GM12878 (cell line): ENCODE data around the gene GRK5. TPM values are rescaled to one million over a fixed set of nuclear protein-coding genes. Genes with fewer than 3 reads are reported as not detected.

Experiments
- ATAC-seq: fragments of 200-7000 bp; cut with Tn5 transposase; 3 replicates; pipeline ENCODE4 v1.9.1; 2020; ENCODE audit warnings: mild to moderate bottlenecking, moderate library complexity
- BruUV-seq: library from RNA; stranded (reverse); fragments of 400-500 nt; replicated peaks from 2 replicates; lab custom pipeline; 2021; lab: Mats Ljungman, UMichigan
- CTCF ChIA-PET: fragments of 300-600 bp; sonication (Branson Sonifier 250); formaldehyde crosslinking; extraction: SDS; loops from one replicate; lab custom pipeline; 2021; ENCODE audit warnings: inconsistent platforms; lab: Yijun Ruan, JAX
- POLR2A ChIA-PET: fragments of 350-600 bp; formaldehyde crosslinking; extraction: SDS; loops from one replicate; lab custom pipeline; 2021; ENCODE audit warnings: inconsistent platforms; lab: Charles Lee
- RAD21 ChIA-PET: fragments of 300-600 bp; sonication (Branson Sonifier 250); formaldehyde crosslinking; loops from one replicate; lab custom pipeline; 2023; ENCODE audit warnings: antibody characterized with exemption; ENCODE audit not compliant: unreplicated experiment; lab: Charles Lee
- SMC1A ChIA-PET: fragments of 300-600 bp; sonication (Branson Sonifier 250); formaldehyde crosslinking; loops from one replicate; lab custom pipeline; 2023; ENCODE audit not compliant: unreplicated experiment, uncharacterized antibody; lab: Charles Lee
- DNase-seq: peaks from one replicate; pipeline ENCODE4 v3.0.0-alpha.2; 2011; ENCODE audit warnings: low read depth, low spot score
- FAIRE-seq: peaks from 3 replicates; lab custom pipeline; 2011; peaks lifted over from hg19 to GRCh38; lab: Jason Lieb, UNC
- H2AFZ ChIP-seq: 2 replicates; pipeline ENCODE4 v1.6.0; 2011; ENCODE audit warnings: low read depth, low read length, control low read depth; ENCODE audit not compliant: control insufficient read depth
- H3K27ac ChIP-seq: 2 replicates; pipeline ENCODE4 v1.5.1; 2011; ENCODE audit warnings: control low read depth; ENCODE audit not compliant: control insufficient read depth, insufficient read depth
- H3K27me3 ChIP-seq, 2 experiments: replicated peaks in 1 of 2; 2 replicates each; pipeline versions ENCODE4 v1.6.0 to v1.6.1; 2011; ENCODE audit warnings: low read length in 1 of 2; ENCODE audit not compliant: control insufficient read depth in 2 of 2, insufficient read depth in 2 of 2
- H3K36me3 ChIP-seq, 2 experiments: 2 replicates each; pipeline ENCODE4 v1.5.1; 2011; ENCODE audit warnings: low read length in 1 of 2; ENCODE audit not compliant: control insufficient read depth in 2 of 2, insufficient read depth in 2 of 2
- H3K4me1 ChIP-seq: 2 replicates; pipeline ENCODE4 v1.6.1; 2011; ENCODE audit warnings: mild to moderate bottlenecking, low read length, moderate library complexity, mixed read lengths; ENCODE audit not compliant: control insufficient read depth, insufficient read depth
- H3K4me2 ChIP-seq: 2 replicates; pipeline ENCODE4 v1.6.0; 2011; ENCODE audit warnings: control low read depth; ENCODE audit not compliant: control insufficient read depth, insufficient read depth
- H3K4me3 ChIP-seq: fragments of 200-600 bp; sonication (generic); 2 replicates; pipeline ENCODE4 v1.5.1; 2016
- H3K79me2 ChIP-seq: 2 replicates; pipeline ENCODE4 v1.6.0; 2011; ENCODE audit warnings: low read length; ENCODE audit not compliant: control insufficient read depth, insufficient read depth
- H3K9ac ChIP-seq: 2 replicates; pipeline ENCODE4 v1.8.0; 2011; ENCODE audit warnings: low read length, control low read depth, mixed read lengths; ENCODE audit not compliant: control insufficient read depth, insufficient read depth
- H3K9me3 ChIP-seq: replicated peaks from 3 replicates; pipeline ENCODE4 v1.5.1; 2011; ENCODE audit warnings: mild to moderate bottlenecking, low read length; ENCODE audit not compliant: control insufficient read depth, insufficient read depth
- H4K20me1 ChIP-seq: 2 replicates; pipeline ENCODE4 v1.6.0; 2011; ENCODE audit not compliant: control insufficient read depth, insufficient read depth
- ATF2 ChIP-seq: IDR thresholded peaks from 2 replicates; pipeline ENCODE4 v1.6.1; 2012; ENCODE audit warnings: low read length, inconsistent platforms
- EP300 ChIP-seq, 2 experiments: fragments of 150-350 bp in 1 of 2; IDR thresholded peaks; 2 replicates each; pipeline ENCODE4 v1.6.1; 2011 to 2012; ENCODE audit warnings: low read depth in 2 of 2, low read length in 2 of 2, borderline replicate concordance in 1 of 2, improper control_type of control experiment in 1 of 2, inconsistent platforms in 1 of 2; ENCODE audit not compliant: control insufficient read depth in 1 of 2
- ETV6 ChIP-seq, 2 experiments: fragments of 450-650 bp in 1 of 2; IDR thresholded peaks in 1 of 2; conservative IDR thresholded peaks in 1 of 2; 2 replicates each; pipeline ENCODE4 v1.6.1; 2014; ENCODE audit warnings: antibody characterized with exemption in 1 of 2, borderline replicate concordance in 1 of 2, low read depth in 1 of 2, mild to moderate bottlenecking in 1 of 2, moderate library complexity in 1 of 2
- FOXM1 ChIP-seq: IDR thresholded peaks from 2 replicates; pipeline ENCODE4 v1.6.1; 2012; ENCODE audit warnings: low read depth, mild to moderate bottlenecking, inconsistent platforms, low read length, moderate library complexity
- HDAC6 ChIP-seq: fragments of 200-600 bp; sonication (generic); IDR thresholded peaks from one replicate; pipeline ENCODE4 v1.8.0; 2017; ENCODE audit warnings: antibody characterized with exemption; ENCODE audit not compliant: unreplicated experiment
- KDM1A ChIP-seq: fragments of 200-600 bp; sonication (generic); IDR thresholded peaks from 2 replicates; pipeline ENCODE4 v1.6.1; 2016; ENCODE audit warnings: borderline replicate concordance
- NR2C1 ChIP-seq: fragments of 450-650 bp; IDR thresholded peaks from 2 replicates; pipeline ENCODE4 v1.6.1; 2017; ENCODE audit warnings: antibody characterized with exemption, mild to moderate bottlenecking, moderate library complexity
- RB1 ChIP-seq: fragments of 450-650 bp; formaldehyde crosslinking; IDR thresholded peaks from 2 replicates; pipeline ENCODE4 v1.6.1; 2017; ENCODE audit warnings: mild to moderate bottlenecking, borderline replicate concordance
- RFX5 ChIP-seq: IDR thresholded peaks from 2 replicates; pipeline ENCODE4 v1.6.1; 2011; ENCODE audit warnings: low read depth, low read length, improper control_type of control experiment
- SUZ12 ChIP-seq: fragments of 200-600 bp; sonication (generic); IDR thresholded peaks from one replicate; pipeline ENCODE4 v1.6.1; 2018; ENCODE audit warnings: antibody characterized with exemption, mild to moderate bottlenecking; ENCODE audit not compliant: unreplicated experiment
- YBX1 ChIP-seq: fragments of 450-650 bp; IDR thresholded peaks from 2 replicates; pipeline ENCODE4 v1.6.1; 2016; ENCODE audit warnings: antibody characterized with exemption
- ZBED1 ChIP-seq: IDR thresholded peaks from 2 replicates; pipeline ENCODE4 v1.6.1; 2016; ENCODE audit warnings: borderline replicate concordance
- WGBS: methylation state at CpG from one replicate; pipeline ENCODE4 v1.1.6; 2016; ENCODE audit warnings: low lambda C conversion rate; ENCODE audit not compliant: insufficient replicate concordance, insufficient coverage; ENCODE audit errors: missing lambda C conversion rate; 5-methylcytosine and 5-hydroxymethylcytosine counted together
- in situ Hi-C: fragments of 300-500 bp; cut with MboI; formaldehyde crosslinking; loops from 9 replicates; pipeline ENCODE4 v1.14.3; 2018; ENCODE audit warnings: mixed read lengths
- intact Hi-C: fragments of 100-400 bp; cut with micrococcal nuclease; formaldehyde crosslinking; loops from one replicate; pipeline ENCODE4 v1.14.2; 2022; ENCODE audit not compliant: unreplicated experiment
- polyA plus RNA-seq, 11 experiments: library from polyadenylated mRNA; depleted of rRNA in 4 of 11; unstranded in 6 of 11; stranded (reverse) in 5 of 11; fragments of >200 nt; fragmentation: Nextera tagmentation in 4 of 11; fragmentation: Illumina TruSeq in 1 of 11; extraction: Ambion mirVana in 4 of 11; extraction: Trizol in 1 of 11; gene quantifications; 1 replicate in 1 of 11; 2 replicates in 10 of 11; pipeline versions ENCODE4 v1.2.1 to v1.2.3, GENCODE V29; 2011 to 2016; ENCODE audit warnings: inconsistent platforms in 2 of 11, missing spikeins in 2 of 11, low read depth in 1 of 11
- total RNA-seq, 4 experiments: library from RNA; depleted of rRNA in 3 of 4; stranded (reverse); fragments of >200 nt in 3 of 4; fragmentation: Illumina TruSeq in 1 of 4; extraction: Trizol in 1 of 4; gene quantifications; 2 replicates each; pipeline versions ENCODE4 v1.2.1 to v1.2.3, GENCODE V29; 2013 to 2021
- TF ChIP-seq, protein P1 (sequence below): fragments of 450-650 bp; conservative IDR thresholded peaks from 2 replicates; pipeline ENCODE4 v1.6.1; 2017; ENCODE audit warnings: mild to moderate bottlenecking, moderate library complexity
- TF ChIP-seq, protein P2 (sequence below): fragments of 450-650 bp; IDR thresholded peaks from 2 replicates; pipeline ENCODE4 v1.6.1; 2017; ENCODE audit warnings: mild to moderate bottlenecking, low read depth, inconsistent platforms; ENCODE audit not compliant: poor library complexity, severe bottlenecking
- TF ChIP-seq, protein P3 (sequence below): fragments of 450-650 bp; IDR thresholded peaks from 2 replicates; pipeline ENCODE4 v1.6.1; 2017; ENCODE audit warnings: mild to moderate bottlenecking, moderate library complexity

Gene GRK5
- total and polyA plus RNA-seq, 10 of the 15 experiments (the other 5 are each of a cell fraction or from before 2014, with no cell fraction given) = 0.11 to 22.1 (median 10.0) TPM

DNA sequence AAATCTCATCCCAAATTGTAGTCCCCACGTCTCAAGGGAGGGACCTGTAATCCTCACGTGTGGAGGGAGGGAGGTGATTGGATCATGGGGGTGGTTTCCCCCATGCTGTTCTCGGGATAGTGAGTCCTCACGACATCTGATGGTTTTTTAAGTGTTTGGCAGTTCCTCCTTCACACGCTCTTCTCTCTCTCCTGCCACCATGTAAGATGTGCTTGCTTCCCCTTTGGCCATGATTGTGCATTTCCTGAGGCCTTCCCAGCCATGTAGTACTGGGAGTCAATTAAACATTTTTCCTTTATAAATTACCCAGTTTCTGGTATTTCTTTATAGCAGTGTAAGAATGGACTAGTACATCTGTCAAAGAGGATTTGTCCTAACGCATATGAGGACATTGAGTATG lies 275.6 kb downstream of the GRK5 start:
- no peaks in the 10 kb centered on the region for H3K9me3 ChIP-seq
- ChIA-PET RAD21 (interaction anchor here (0.5 to 0.7 kb wide), 2 partner anchors 96 to 345 kb away, joined by 3 read pairs; no protein-coding TSS in a partner anchor), SMC1A (no interaction called here), POLR2A (no interaction called here), CTCF (no interaction called here)
- H3K79me2 ChIP-seq = no peaks in the 10 kb centered on the region
- 62% methylated on average over 6 of the region's 6 CpGs for WGBS
- no peak overlapping the region for H3K9ac ChIP-seq
- no peaks in the 10 kb centered on the region for H3K36me3 ChIP-seq
- H3K4me3 ChIP-seq = no peak overlapping the region
- FAIRE-seq (no peak), ATAC-seq (no peak), DNase-seq (no peak)
- in situ Hi-C loops = no loop called here
- H3K27ac ChIP-seq = no peak overlapping the region
- BruUV-seq = no TSS peak
- intact Hi-C loops = no loop called here
- H3K4me2 ChIP-seq = no peak overlapping the region
- H3K27me3 ChIP-seq = no peaks in the 10 kb centered on the region
- peaks cover 13% of the 10 kb centered on the region for H3K4me1 ChIP-seq
- no peaks in the 10 kb centered on the region for H4K20me1 ChIP-seq
- no peak overlapping the region for H2AFZ ChIP-seq
- TF ChIP-seq FOXM1 (no peak), SUZ12 (no peak), EP300 (IDR thresholded peaks at IDR 0.05; ENCODE audit: borderline replicate concordance in 1 of 2, control insufficient read depth in 1 of 2, low read depth in 2 of 2, low read length in 2 of 2) (no peak), NR2C1 (no peak), YBX1 (no peak), KDM1A (no peak), RFX5 (no peak), RB1 (no peak), HDAC6 (no peak), ETV6 (conservative IDR thresholded peaks at IDR 0.05 in 1 of 2, IDR thresholded peaks at IDR 0.05 in 1 of 2; ENCODE audit: borderline replicate concordance in 1 of 2, low read depth in 1 of 2) (no peak), ATF2 (no peak), ZBED1 (no peak)
- TF ChIP-seq, protein P1, sequence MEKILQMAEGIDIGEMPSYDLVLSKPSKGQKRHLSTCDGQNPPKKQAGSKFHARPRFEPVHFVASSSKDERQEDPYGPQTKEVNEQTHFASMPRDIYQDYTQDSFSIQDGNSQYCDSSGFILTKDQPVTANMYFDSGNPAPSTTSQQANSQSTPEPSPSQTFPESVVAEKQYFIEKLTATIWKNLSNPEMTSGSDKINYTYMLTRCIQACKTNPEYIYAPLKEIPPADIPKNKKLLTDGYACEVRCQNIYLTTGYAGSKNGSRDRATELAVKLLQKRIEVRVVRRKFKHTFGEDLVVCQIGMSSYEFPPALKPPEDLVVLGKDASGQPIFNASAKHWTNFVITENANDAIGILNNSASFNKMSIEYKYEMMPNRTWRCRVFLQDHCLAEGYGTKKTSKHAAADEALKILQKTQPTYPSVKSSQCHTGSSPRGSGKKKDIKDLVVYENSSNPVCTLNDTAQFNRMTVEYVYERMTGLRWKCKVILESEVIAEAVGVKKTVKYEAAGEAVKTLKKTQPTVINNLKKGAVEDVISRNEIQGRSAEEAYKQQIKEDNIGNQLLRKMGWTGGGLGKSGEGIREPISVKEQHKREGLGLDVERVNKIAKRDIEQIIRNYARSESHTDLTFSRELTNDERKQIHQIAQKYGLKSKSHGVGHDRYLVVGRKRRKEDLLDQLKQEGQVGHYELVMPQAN = no peak
- TF ChIP-seq, protein P2, sequence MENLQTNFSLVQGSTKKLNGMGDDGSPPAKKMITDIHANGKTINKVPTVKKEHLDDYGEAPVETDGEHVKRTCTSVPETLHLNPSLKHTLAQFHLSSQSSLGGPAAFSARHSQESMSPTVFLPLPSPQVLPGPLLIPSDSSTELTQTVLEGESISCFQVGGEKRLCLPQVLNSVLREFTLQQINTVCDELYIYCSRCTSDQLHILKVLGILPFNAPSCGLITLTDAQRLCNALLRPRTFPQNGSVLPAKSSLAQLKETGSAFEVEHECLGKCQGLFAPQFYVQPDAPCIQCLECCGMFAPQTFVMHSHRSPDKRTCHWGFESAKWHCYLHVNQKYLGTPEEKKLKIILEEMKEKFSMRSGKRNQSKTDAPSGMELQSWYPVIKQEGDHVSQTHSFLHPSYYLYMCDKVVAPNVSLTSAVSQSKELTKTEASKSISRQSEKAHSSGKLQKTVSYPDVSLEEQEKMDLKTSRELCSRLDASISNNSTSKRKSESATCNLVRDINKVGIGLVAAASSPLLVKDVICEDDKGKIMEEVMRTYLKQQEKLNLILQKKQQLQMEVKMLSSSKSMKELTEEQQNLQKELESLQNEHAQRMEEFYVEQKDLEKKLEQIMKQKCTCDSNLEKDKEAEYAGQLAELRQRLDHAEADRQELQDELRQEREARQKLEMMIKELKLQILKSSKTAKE = no peak
- TF ChIP-seq, protein P3, sequence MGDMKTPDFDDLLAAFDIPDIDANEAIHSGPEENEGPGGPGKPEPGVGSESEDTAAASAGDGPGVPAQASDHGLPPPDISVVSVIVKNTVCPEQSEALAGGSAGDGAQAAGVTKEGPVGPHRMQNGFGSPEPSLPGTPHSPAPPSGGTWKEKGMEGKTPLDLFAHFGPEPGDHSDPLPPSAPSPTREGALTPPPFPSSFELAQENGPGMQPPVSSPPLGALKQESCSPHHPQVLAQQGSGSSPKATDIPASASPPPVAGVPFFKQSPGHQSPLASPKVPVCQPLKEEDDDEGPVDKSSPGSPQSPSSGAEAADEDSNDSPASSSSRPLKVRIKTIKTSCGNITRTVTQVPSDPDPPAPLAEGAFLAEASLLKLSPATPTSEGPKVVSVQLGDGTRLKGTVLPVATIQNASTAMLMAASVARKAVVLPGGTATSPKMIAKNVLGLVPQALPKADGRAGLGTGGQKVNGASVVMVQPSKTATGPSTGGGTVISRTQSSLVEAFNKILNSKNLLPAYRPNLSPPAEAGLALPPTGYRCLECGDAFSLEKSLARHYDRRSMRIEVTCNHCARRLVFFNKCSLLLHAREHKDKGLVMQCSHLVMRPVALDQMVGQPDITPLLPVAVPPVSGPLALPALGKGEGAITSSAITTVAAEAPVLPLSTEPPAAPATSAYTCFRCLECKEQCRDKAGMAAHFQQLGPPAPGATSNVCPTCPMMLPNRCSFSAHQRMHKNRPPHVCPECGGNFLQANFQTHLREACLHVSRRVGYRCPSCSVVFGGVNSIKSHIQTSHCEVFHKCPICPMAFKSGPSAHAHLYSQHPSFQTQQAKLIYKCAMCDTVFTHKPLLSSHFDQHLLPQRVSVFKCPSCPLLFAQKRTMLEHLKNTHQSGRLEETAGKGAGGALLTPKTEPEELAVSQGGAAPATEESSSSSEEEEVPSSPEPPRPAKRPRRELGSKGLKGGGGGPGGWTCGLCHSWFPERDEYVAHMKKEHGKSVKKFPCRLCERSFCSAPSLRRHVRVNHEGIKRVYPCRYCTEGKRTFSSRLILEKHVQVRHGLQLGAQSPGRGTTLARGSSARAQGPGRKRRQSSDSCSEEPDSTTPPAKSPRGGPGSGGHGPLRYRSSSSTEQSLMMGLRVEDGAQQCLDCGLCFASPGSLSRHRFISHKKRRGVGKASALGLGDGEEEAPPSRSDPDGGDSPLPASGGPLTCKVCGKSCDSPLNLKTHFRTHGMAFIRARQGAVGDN = no peak
